ENCODE measurements around the gene CLEC4F.

DNA sequence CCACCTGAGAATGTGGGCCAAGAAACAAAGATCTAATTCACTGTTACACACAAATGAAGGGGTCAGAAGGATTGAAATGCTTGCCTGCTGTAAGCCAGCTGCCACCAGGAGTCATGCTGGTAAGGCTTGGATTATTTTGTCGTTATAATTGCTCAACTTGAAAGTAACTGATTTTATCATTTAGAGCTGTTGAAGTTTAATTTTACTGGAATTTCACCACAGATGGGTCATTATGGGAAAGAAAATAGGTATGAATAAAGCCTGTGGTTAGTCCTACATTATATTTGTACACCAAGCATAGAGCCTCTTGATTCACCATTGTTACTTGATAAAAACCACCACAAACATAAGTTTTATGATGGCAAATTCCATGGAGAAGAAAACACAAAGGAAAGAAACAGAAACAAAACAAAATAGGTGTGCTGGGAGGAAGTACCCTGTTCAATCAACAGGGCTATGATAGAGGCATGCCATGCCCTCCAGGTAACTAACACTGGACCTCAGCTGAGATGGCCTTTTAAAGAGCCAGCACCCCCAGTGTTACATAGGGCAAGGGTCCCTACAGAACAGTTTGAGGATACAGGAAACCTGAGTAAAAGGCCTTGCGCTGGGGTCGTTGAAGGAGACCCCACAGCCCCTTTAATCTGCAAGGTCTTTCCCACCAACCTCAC lies 3.0 kb downstream of the CLEC4F start:
- TF ChIP-seq, protein P1, sequence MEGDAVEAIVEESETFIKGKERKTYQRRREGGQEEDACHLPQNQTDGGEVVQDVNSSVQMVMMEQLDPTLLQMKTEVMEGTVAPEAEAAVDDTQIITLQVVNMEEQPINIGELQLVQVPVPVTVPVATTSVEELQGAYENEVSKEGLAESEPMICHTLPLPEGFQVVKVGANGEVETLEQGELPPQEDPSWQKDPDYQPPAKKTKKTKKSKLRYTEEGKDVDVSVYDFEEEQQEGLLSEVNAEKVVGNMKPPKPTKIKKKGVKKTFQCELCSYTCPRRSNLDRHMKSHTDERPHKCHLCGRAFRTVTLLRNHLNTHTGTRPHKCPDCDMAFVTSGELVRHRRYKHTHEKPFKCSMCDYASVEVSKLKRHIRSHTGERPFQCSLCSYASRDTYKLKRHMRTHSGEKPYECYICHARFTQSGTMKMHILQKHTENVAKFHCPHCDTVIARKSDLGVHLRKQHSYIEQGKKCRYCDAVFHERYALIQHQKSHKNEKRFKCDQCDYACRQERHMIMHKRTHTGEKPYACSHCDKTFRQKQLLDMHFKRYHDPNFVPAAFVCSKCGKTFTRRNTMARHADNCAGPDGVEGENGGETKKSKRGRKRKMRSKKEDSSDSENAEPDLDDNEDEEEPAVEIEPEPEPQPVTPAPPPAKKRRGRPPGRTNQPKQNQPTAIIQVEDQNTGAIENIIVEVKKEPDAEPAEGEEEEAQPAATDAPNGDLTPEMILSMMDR (IDR thresholded peaks at IDR 0.05; ENCODE audit: low read depth, low read length) = no peak
- TF ChIP-seq POLR2A (IDR thresholded peaks at IDR 0.05; ENCODE audit: extremely low read depth, insufficient read length) = no peak
- TF ChIP-seq, protein P2, sequence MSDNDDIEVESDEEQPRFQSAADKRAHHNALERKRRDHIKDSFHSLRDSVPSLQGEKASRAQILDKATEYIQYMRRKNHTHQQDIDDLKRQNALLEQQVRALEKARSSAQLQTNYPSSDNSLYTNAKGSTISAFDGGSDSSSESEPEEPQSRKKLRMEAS (IDR thresholded peaks at IDR 0.05; ENCODE audit: low read depth, low read length) = no peak
